HG02759 (cell line): ENCODE results near the gene CIDEC.

Experiments used
- ATAC-seq: cut with Tn5 transposase; IDR thresholded peaks from one replicate; pipeline ENCODE4 v1.9.1; 2021; ENCODE audit warnings: mild to moderate bottlenecking, moderate library complexity; ENCODE audit not compliant: unreplicated experiment

The CIDEC gene, protein sequence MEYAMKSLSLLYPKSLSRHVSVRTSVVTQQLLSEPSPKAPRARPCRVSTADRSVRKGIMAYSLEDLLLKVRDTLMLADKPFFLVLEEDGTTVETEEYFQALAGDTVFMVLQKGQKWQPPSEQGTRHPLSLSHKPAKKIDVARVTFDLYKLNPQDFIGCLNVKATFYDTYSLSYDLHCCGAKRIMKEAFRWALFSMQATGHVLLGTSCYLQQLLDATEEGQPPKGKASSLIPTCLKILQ

GRCh38 chr3:9879830-9880549 lies at the start of gene CIDEC:
Gene CIDEC, minus strand, starts transcription at chr3:9880253. Its CDS starts 1,767 bp downstream, at chr3:9878486.
- no peak for ATAC-seq

DNA sequence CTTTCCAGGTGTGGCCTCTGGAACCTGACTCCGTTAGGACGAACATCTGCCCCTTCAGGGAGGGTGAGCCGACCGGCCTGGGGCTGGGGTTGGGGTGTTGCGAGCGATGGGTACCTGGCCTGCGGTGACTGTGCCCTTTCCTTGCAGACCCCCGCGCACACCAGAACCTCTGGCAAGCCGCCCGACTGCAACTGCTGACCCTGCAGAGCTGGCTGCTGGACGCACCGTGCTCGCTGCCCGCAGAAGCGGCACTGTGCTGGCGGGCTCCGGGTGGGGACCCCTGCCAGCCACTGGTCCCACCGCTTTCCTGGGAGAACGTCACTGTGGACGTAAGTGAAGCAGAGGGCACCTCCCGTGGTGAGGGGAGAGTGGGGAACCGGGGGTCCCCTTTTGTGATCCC lies 48.1 kb upstream of the CIDEC start:
- no peak for ATAC-seq

DNA sequence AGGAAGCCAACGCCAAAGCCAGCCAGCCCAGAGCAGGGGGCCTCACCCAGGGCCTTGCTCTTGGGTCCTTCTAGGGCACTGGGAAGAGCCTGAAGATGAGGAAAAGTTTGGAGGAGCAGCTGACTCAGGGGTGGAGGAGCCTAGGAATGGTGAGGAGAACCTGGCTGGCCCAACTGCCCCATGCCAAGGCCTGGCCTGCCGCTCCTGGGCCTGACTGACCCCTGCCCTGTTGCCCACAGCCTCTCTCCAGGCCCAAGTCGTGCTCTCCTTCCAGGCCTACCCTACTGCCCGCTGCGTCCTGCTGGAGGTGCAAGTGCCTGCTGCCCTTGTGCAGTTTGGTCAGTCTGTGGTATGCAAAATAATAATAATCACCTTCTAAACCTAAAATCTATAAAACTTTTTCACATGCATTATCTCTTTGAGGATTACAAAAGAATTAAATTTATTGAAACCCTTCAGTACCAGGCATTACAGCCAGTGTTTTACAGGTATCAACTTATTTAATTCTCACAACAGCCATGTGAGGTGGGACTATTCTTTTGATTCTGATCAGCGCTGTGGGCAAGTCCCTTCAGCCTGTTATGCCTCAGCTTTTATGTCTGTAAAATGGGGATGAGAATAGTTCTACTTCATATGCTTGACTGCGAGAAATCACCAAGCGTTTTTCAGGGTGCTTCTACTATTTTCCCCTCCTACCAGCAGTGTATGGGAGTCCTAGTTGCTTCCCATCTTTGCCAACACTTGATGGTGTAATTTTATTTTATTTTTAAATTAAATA lies 38.4 kb upstream of the CIDEC start:
- ATAC-seq: no peak

DNA sequence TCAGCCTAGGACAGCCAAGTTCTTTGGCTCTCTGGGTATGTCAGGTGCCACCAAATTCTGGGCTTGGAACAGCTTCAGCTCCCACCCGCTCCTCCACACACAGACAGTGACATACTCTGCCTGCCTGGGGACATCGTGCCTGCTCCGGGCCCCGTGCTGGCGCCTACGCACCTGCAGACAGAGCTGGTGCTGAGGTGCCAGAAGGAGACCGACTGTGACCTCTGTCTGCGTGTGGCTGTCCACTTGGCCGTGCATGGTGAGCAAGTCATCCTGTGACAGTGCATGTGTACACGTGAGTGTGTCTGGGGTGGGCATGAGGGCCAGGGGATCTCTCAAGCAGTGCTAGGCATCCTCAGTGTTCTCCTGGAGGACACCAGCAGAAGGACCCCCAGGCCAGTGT lies 37.8 kb upstream of the CIDEC start:
- ATAC-seq: no peak

DNA sequence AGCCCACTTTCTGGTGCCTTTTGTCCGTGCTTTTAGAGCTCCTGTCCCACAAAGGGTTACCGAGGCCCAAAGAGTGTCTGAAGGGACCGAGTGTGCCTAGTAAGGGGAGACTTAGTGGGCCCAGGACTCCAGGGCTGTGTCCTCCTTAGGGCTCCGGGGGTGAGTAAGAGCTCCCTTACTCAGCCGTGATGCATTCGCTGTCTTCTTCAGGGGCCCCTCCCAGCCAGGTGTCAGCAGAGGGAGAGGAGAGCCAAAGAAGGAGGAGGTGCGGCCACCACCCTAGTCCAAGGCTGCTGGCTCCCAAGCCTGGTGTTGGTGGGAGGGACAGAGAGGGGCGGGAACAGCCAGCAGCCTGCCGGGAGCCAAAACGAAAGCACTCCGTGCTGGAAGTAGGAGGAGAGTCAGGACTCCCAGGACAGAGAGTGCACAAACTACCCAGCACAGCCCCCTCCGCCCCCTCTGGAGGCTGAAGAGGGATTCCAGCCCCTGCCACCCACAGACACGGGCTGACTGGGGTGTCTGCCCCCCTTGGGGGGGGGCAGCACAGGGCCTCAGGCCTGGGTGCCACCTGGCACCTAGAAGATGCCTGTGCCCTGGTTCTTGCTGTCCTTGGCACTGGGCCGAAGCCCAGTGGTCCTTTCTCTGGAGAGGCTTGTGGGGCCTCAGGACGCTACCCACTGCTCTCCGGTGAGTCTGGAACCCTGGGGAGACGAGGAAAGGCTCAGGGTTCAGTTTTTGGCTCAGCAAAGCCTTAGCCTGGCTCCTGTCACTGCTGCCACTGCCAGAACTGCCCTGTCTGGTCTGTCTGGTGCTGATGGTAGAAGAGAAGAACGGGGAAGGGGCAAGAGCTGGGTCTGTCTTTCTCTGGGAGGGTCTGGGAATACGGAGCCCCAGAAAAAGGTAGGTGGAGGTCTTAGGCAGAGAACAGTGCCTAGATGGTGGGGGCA lies 37.0 kb upstream of the CIDEC start, which contains the start of gene IL17RC:
TSS of gene IL17RC (plus strand) at position 365 of the 947 bp plus-strand sequence. CDS start at position 583, 218 bp downstream.
- ATAC-seq: no peak

DNA sequence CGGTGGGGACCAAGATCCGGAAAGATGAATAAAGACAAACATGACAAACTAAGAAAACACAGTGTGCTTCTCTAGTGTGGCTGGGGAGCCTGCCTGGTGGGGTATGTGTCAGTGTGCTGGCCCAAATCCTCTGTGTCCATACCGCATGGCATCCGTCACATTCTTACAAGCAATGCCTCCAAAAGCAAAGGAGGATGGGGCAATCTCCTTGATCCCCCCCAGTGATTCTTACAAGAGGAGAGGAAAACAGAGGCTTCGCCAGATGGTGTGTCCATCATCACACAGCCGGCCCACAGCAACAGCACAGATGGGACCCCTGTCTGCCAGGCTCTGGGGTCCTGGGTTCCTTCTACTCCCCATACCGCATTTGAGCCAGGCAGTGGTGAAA lies 36.3 kb upstream of the CIDEC start:
- no peak for ATAC-seq

DNA sequence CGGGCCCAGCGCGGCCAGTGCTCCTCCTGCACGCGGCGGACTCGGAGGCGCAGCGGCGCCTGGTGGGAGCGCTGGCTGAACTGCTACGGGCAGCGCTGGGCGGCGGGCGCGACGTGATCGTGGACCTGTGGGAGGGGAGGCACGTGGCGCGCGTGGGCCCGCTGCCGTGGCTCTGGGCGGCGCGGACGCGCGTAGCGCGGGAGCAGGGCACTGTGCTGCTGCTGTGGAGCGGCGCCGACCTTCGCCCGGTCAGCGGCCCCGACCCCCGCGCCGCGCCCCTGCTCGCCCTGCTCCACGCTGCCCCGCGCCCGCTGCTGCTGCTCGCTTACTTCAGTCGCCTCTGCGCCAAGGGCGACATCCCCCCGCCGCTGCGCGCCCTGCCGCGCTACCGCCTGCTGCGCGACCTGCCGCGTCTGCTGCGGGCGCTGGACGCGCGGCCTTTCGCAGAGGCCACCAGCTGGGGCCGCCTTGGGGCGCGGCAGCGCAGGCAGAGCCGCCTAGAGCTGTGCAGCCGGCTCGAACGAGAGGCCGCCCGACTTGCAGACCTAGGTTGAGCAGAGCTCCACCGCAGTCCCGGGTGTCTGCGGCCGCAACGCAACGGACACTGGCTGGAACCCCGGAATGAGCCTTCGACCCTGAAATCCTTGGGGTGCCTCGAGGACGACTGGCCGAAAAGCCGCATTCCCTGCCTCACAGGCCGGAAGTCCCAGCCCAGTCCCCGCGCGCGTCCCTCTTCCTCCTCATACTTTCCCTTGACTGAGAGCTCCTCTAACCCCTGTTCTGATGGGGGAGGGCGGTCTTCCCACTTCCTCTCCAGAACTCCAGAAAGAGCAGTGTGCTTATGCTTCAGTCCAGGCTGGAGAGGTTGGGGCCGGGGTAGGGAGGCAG lies 35.4 kb upstream of the CIDEC start:
- peak; percentile 54 for ATAC-seq

GRCh38 chr3:9914559-9915253 lies 34.7 kb upstream of the CIDEC start:
- ATAC-seq: peak; percentile 36

GRCh38 chr3:9914011-9914410 lies 34.0 kb upstream of the CIDEC start:
- no peak for ATAC-seq

DNA sequence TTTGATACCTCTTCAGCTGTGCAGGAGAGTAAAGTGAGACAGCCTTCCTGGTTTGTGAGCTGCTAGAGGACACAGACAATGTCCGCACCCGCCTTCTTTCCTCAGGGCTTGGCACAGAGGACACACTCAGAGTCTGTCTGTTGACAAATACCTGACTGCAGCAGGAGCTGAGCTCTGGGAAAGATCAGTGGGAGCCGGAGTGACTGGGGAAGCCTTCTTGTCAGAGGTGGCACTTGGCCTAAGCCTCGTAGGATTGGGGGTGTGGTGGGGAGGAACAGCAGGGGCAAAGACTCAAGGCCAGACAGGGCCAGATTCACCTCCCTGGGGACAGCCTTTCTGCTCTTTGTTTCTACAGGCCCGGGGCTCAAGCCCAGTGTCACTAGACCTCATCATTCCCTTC lies 33.5 kb upstream of the CIDEC start:
- no peak for ATAC-seq

- no peak for ATAC-seq
Observed at GRCh38 chr3:9912294-9912935, 32.4 kb upstream of the CIDEC start.

- ATAC-seq: no peak
Observed at GRCh38 chr3:9911863-9912262, 31.8 kb upstream of the CIDEC start.

- no peak for ATAC-seq
Observed at GRCh38 chr3:9909221-9910013, 29.4 kb upstream of the CIDEC start.

DNA sequence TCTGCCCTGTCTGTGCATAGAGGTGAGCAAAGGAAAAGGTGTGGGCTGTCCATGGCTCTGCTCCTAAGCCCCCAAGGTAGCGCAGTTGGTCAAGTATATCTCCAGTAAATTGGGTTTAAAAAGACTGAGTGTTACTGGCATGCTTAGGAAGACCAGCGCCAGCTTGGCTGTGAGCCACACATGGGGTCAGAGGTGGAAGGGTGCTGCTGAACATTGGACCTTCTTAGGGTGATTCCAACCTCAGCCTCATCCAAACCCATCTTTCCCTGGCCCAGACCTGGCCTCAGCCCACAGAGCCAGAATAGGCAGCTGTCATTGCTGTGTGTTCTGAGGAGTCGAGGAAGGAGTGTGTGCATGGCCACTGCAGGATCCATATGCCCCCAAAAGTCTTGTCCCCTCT lies 28.2 kb upstream of the CIDEC start:
- ATAC-seq: no peak

GRCh38 chr3:9906480-9906879 lies 26.4 kb upstream of the CIDEC start:
- ATAC-seq: no peak

DNA sequence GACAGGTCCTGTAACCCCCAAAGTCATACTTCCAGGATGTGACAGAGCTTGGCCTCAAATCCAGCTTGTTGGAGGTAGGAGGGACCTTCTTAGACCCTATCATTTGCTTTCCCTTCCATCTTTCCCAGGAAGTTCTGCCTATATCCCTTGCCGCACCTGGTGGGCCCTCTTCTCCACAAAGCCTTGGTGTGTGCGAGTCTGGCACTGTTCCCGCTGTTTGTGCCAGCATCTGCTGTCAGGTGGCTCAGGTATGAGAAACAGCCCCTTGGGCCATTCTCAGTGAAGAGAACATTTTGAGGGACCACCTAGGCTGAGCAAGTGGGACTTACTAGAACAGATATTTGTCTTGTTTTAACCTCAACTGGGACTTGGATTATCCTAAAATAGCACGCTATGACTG lies 23.9 kb upstream of the CIDEC start:
- no peak for ATAC-seq

DNA sequence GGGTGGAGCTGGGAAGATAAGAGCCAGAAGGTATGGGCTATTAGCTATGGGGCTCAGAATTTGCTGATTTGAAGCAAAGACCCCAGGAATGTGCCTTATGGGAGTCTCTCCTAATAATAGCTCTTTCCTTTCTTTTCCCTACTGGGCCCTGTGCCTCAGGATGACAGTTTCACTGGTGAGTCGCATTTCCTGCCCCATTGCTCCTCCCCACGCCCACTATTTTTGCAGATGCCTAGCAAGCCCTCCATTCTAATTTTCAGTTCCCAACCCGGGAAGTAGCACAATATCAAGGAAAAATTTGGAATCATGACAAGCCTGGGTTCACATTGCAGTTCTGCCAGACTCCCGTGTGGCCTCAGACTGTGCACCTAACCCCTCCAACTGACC lies 23.2 kb upstream of the CIDEC start:
- no peak for ATAC-seq
